Sigmoid colon (tissue), 7 donors: ENCODE measurements around the gene VAX1. TPM values are rescaled to one million over a fixed set of nuclear protein-coding genes. Genes with fewer than 3 reads are reported as not detected.

ENCODE experiments used
- DNase-seq: peaks from one replicate; pipeline ENCODE4 v3.0.0-alpha.2; 2019
- H3K27ac ChIP-seq, 4 donors: fragments of 200-600 bp; sonication (generic); one replicate each; pipeline ENCODE4 v1.5.1; 2016 to 2019; ENCODE audit warnings: mild to moderate bottlenecking in 1 of 4
- H3K27me3 ChIP-seq, 3 donors: fragments of 200-600 bp; sonication (generic); one replicate each; pipeline ENCODE4 v1.5.1; 2019; ENCODE audit warnings: mild to moderate bottlenecking in 1 of 3
- H3K36me3 ChIP-seq, 4 donors: fragments of 200-600 bp; sonication (generic); one replicate each; pipeline ENCODE4 v1.5.1; 2016 to 2019
- H3K4me1 ChIP-seq, 4 donors: fragments of 200-600 bp; sonication (generic); one replicate each; pipeline ENCODE4 v1.5.1; 2017 to 2019
- H3K4me3 ChIP-seq, 4 donors: fragments of 200-600 bp; sonication (generic); one replicate each; pipeline ENCODE4 v1.5.1; 2017 to 2019; ENCODE audit warnings: mild to moderate bottlenecking in 2 of 4, moderate library complexity in 1 of 4
- H3K9me3 ChIP-seq, 4 donors: fragments of 200-600 bp in 3 of 4; sonication (generic) in 3 of 4; one replicate each; pipeline versions ENCODE4 v1.5.1 to v1.6.1; 2013 to 2019
- CTCF ChIP-seq, 4 experiments: fragments of 450-650 bp in 3 of 4; fragments of 200-600 bp in 1 of 4; IDR thresholded peaks; one replicate each; pipeline ENCODE4 v1.5.1; 2016 to 2019; ENCODE audit warnings: antibody characterized with exemption in 4 of 4, mild to moderate bottlenecking in 3 of 4, moderate library complexity in 2 of 4
- EP300 ChIP-seq, 4 donors: sonication (generic); formaldehyde crosslinking; IDR thresholded peaks; one replicate each; pipeline ENCODE4 v1.6.1; 2017; ENCODE audit warnings: antibody characterized with exemption in 4 of 4
- POLR2A ChIP-seq, 2 donors: fragments of 450-650 bp; IDR thresholded peaks; one replicate each; pipeline ENCODE4 v1.6.1; 2016; ENCODE audit warnings: antibody characterized with exemption in 2 of 2, mild to moderate bottlenecking in 2 of 2, moderate library complexity in 2 of 2
- POLR2AphosphoS5 ChIP-seq, 4 donors: sonication (generic); formaldehyde crosslinking; IDR thresholded peaks; one replicate each; pipeline ENCODE4 v1.6.1; 2017; ENCODE audit warnings: antibody characterized with exemption in 4 of 4
- WGBS, 2 donors: extraction: QIAGEN DNeasy Blood & Tissue Kit; methylation state at CpG; one replicate each; pipeline ENCODE4 v1.1.7; 2013; 5-methylcytosine and 5-hydroxymethylcytosine counted together
- intact Hi-C: fragments of 100-400 bp; cut with DNase I; formaldehyde crosslinking; loops from one replicate; pipeline ENCODE4 v1.15.1; 2023
- polyA plus RNA-seq, 3 donors: library from polyadenylated mRNA; stranded (reverse); fragments of 200-250 nt; gene quantifications; one replicate each; pipeline ENCODE4 v1.2.3, GENCODE V29; 2013
- total RNA-seq, 4 donors: library from RNA; depleted of rRNA; stranded (reverse); fragments of >200 nt; gene quantifications; one replicate each; pipeline ENCODE4 v1.1.0, GENCODE V29; 2016
- donor health status: healthy with polysubstance abuse.
- donor health status: Bipolar disorder and iron deficiency.
- donor health status: healthy.

Gene VAX1
- total and polyA plus RNA-seq, 7 donors: not detected

GRCh38 chr10:117126034-117126433 is 12.0 kb downstream of the VAX1 start:
- intact Hi-C loops: no loop called here
- Histone ChIP-seq H3K36me3 (no peaks in the 10 kb centered on the region), H3K4me1 (no peaks in the 10 kb centered on the region), H3K27ac (no peak overlapping the region), H3K4me3 (no peak overlapping the region), H3K9me3 (no peaks in the 10 kb centered on the region), H3K27me3 (peaks cover 6 to 51% (median 18%) of the 10 kb centered on the region in 3 donors)
- WGBS, 2 donors: 68 to 71% methylated on average over 26 of the region's 26 CpGs
- no peak for TF ChIP-seq POLR2A (IDR thresholded peaks at IDR 0.05)
- TF ChIP-seq CTCF (IDR thresholded peaks at IDR 0.05): no peak
- no peak for TF ChIP-seq POLR2AphosphoS5 (IDR thresholded peaks at IDR 0.05)
- TF ChIP-seq EP300 (IDR thresholded peaks at IDR 0.05): no peak
- DNase-seq: no peak

DNA sequence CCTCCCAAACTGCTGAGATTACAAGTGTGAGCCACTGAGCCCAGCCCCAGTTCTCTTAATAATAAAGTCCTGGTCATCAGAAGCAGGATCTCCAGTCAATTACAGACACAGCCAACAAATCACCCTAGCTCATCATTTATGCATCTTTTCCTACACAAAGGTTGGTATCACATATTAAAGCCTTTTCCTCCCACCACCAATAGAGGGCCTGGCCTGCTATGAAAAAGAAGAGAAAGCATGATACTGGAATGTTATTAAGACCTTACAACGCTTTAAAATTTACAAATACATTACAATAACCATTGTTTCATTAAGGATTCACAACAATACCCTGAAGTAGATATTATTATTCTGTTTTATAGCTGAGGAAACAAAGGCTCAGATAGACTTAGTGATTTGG is 25.9 kb downstream of the VAX1 start:
- intact Hi-C loops: no loop called here
- no peak overlapping the region for H3K4me3 ChIP-seq
- H3K4me1 ChIP-seq: no peaks in the 10 kb centered on the region
- peaks cover 0 to 7% (median 0%) of the 10 kb centered on the region in 3 donors for H3K27me3 ChIP-seq
- H3K36me3 ChIP-seq: no peaks in the 10 kb centered on the region
- 17 to 37% methylated on average over 1 of the region's 1 CpG for WGBS, 2 donors
- no peak overlapping the region for H3K27ac ChIP-seq
- DNase-seq: no peak
- no peaks in the 10 kb centered on the region for H3K9me3 ChIP-seq
- TF ChIP-seq EP300 (IDR thresholded peaks at IDR 0.05) (no peak), CTCF (IDR thresholded peaks at IDR 0.05) (no peak), POLR2A (IDR thresholded peaks at IDR 0.05) (no peak), POLR2AphosphoS5 (IDR thresholded peaks at IDR 0.05) (no peak)

DNA sequence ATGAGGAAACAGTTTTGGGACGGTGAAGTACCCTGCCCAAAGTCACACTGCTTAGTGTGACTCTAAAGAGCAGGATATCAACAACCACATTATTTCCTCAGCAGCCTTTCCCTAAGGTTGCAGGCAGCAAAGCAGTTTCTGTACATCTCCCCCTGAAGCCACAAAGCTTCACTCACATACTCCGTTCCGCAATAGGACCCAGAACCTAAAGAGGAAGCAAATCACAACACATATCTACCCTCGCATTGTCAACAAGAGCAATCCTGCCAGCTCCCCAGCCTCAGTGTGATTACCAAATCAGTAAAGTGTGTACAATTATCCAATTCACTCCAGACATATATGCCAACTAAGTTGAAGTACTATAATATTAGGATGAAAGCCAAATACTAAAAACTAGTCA is 30.8 kb downstream of the VAX1 start:
- no peak for DNase-seq
- WGBS, 2 donors: 22 to 32% methylated on average over 4 of the region's 4 CpGs
- intact Hi-C loops: no loop called here
- Histone ChIP-seq H3K27me3 (no peaks in the 10 kb centered on the region), H3K27ac (no peak overlapping the region), H3K4me3 (no peak overlapping the region), H3K36me3 (no peaks in the 10 kb centered on the region), H3K4me1 (no peaks in the 10 kb centered on the region), H3K9me3 (no peaks in the 10 kb centered on the region)
- TF ChIP-seq EP300 (IDR thresholded peaks at IDR 0.05): no peak
- TF ChIP-seq CTCF (IDR thresholded peaks at IDR 0.05): no peak
- no peak for TF ChIP-seq POLR2AphosphoS5 (IDR thresholded peaks at IDR 0.05)
- no peak for TF ChIP-seq POLR2A (IDR thresholded peaks at IDR 0.05)

- intact Hi-C loops: no loop called here
- H3K9me3 ChIP-seq: no peaks in the 10 kb centered on the region
- no peak for TF ChIP-seq POLR2AphosphoS5 (IDR thresholded peaks at IDR 0.05)
- no peak for TF ChIP-seq EP300 (IDR thresholded peaks at IDR 0.05)
- no peak for TF ChIP-seq POLR2A (IDR thresholded peaks at IDR 0.05)
- TF ChIP-seq CTCF (IDR thresholded peaks at IDR 0.05): no peak
- no peak for DNase-seq
- no peaks in the 10 kb centered on the region for H3K4me1 ChIP-seq
- H3K27me3 ChIP-seq: peaks cover 0 to 6% (median 0%) of the 10 kb centered on the region in 3 donors
- no peak overlapping the region for H3K27ac ChIP-seq
- 83 to 85% methylated on average over 9 of the region's 9 CpGs for WGBS, 2 donors
- no peak overlapping the region for H3K4me3 ChIP-seq
- H3K36me3 ChIP-seq: no peaks in the 10 kb centered on the region
These were observed 41.4 kb downstream of the VAX1 start for GRCh38 chr10:117096599-117097201.

GRCh38 chr10:117094856-117095255 is 43.2 kb downstream of the VAX1 start:
- intact Hi-C loops: no loop called here
- H3K36me3 ChIP-seq: no peaks in the 10 kb centered on the region

More at GRCh38 chr10:117094856-117095255, 43.2 kb downstream of the VAX1 start:
- Histone ChIP-seq H3K4me1 (no peaks in the 10 kb centered on the region), H3K4me3 (no peak overlapping the region), H3K9me3 (no peaks in the 10 kb centered on the region), H3K27ac (no peak overlapping the region), H3K27me3 (peaks cover 0 to 6% (median 0%) of the 10 kb centered on the region in 3 donors)
- DNase-seq: no peak
- TF ChIP-seq CTCF (IDR thresholded peaks at IDR 0.05): no peak
- no peak for TF ChIP-seq POLR2AphosphoS5 (IDR thresholded peaks at IDR 0.05)
- TF ChIP-seq EP300 (IDR thresholded peaks at IDR 0.05): no peak
- no peak for TF ChIP-seq POLR2A (IDR thresholded peaks at IDR 0.05)
- 78 to 86% methylated on average over 9 of the region's 9 CpGs for WGBS, 2 donors
